Astrocyte of the cerebellum (primary cell): Measurements from ENCODE around the gene TMTC1.

ENCODE experiments used
- DNase-seq: peaks from one replicate; pipeline ENCODE4 v3.0.0-alpha.2; 2011; ENCODE audit warnings: low read depth
- H3K4me3 ChIP-seq: 2 replicates; pipeline ENCODE4 v1.5.1; 2011; ENCODE audit warnings: mild to moderate bottlenecking, low read depth, low read length, moderate library complexity
- CTCF ChIP-seq: IDR thresholded peaks from 2 replicates; pipeline ENCODE4 v1.5.1; 2012; ENCODE audit warnings: low read length, low read depth, moderate library complexity, mild to moderate bottlenecking; ENCODE audit errors: missing control alignments
- in situ Hi-C: cut with HindIII; loops from 2 replicates; pipeline ENCODE4 v1.10.0; 2017; ENCODE audit warnings: low sequenced_read_pairs

Gene TMTC1

DNA sequence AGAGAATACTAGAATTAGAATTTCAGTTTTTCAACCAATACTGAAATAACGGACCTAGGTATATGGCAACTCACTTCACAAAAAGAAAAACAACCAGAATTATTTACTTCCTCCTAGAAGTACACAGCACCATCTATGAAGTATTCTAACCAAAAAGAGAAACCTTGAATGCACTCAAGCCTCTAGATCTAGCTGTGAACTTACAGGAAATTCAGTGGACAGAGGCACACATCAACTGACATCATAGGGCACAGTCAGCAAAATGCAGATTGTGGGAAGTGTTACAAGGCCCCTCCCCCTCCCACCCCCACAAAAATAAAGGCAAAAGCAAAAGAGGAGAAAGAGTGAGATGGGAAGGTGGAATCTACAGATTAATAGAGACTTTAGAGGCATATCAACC, 102.4 kb downstream of the TMTC1 start:
- DNase-seq, result no peak
- TF ChIP-seq CTCF, result no peak
- no peak overlapping the region for H3K4me3 ChIP-seq
- in situ Hi-C loops, result no loop called here

GRCh38 chr12:29676676-29677075, 107.1 kb downstream of the TMTC1 start:
- in situ Hi-C loops, result no loop called here
- no peak for TF ChIP-seq CTCF
- H3K4me3 ChIP-seq, result no peak overlapping the region
- no peak for DNase-seq

DNA sequence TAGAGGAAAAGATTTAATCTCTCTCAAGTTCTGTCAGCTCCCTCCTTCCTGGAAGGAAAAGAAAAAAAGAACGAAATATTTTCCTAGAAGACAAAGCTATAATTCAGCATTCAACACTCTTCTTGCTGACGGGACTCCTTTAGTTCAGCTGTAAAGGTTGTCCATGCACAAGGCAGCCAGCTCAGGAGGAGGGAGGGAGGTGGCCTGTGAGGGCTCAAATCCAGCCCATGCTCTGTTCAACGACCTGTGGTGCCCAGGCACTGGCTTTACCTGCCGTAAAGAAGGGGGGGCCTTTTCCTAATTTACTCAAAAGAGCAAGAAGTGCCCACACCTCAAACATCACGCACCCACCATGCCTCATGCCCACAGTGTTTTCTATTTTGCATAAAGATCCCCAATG, 109.3 kb downstream of the TMTC1 start:
- no peak for DNase-seq
- in situ Hi-C loops, result no loop called here
- H3K4me3 ChIP-seq, result no peak overlapping the region
- TF ChIP-seq CTCF, result no peak

DNA sequence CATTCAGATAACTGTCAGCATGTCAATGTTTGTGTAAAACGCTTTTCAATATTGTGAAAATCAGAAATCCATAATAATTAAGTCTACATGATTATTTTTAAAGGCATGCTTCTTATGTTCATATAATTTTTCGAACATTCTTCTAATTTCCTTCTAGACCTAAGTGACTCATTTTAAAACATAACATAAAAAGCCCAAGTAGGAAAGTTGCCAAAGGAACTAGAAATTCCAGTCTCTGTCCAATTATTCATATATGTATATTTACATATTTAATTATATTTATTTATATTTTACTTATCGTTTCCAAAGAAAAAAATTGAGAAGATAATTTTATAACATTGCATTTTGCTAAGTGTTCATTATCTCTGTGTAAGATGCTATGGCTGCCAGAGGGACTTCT, 110.4 kb downstream of the TMTC1 start:
- H3K4me3 ChIP-seq, result no peak overlapping the region
- no peak for DNase-seq
- in situ Hi-C loops, result no loop called here
- no peak for TF ChIP-seq CTCF

GRCh38 chr12:29672580-29672979, 111.2 kb downstream of the TMTC1 start:
- in situ Hi-C loops, result no loop called here
- TF ChIP-seq CTCF, result no peak
- no peak overlapping the region for H3K4me3 ChIP-seq
- no peak for DNase-seq

DNA sequence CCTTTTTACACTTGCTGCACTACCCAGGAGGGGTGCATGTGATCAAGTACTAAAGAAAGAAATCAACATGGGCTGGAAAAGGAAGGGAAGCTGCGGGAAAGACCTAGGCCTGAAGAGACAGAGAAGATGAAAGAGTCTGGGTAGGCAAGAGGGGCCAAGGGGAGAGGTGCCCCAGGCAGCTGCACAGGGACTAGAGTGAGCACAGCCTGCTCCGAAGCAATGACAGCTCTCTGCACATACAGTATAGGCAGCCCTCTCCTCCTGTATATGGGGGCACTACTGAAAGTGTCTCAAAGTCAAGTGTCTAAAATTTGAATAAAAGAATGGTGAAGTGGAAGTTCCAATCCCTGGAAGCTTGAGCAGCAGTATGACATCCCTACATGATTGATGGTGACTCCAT, 112.0 kb downstream of the TMTC1 start:
- H3K4me3 ChIP-seq, result no peak overlapping the region
- no peak for DNase-seq
- in situ Hi-C loops, result no loop called here
- no peak for TF ChIP-seq CTCF

GRCh38 chr12:29667011-29667410, 116.7 kb downstream of the TMTC1 start:
- in situ Hi-C loops, result no loop called here
- TF ChIP-seq CTCF, result no peak
- no peak overlapping the region for H3K4me3 ChIP-seq
- DNase-seq, result no peak
